ENCODE results near the gene ZNF653. TPM values are rescaled to one million over a fixed set of nuclear protein-coding genes. Genes with fewer than 3 reads are reported as not detected.

ZNF653 gene, protein sequence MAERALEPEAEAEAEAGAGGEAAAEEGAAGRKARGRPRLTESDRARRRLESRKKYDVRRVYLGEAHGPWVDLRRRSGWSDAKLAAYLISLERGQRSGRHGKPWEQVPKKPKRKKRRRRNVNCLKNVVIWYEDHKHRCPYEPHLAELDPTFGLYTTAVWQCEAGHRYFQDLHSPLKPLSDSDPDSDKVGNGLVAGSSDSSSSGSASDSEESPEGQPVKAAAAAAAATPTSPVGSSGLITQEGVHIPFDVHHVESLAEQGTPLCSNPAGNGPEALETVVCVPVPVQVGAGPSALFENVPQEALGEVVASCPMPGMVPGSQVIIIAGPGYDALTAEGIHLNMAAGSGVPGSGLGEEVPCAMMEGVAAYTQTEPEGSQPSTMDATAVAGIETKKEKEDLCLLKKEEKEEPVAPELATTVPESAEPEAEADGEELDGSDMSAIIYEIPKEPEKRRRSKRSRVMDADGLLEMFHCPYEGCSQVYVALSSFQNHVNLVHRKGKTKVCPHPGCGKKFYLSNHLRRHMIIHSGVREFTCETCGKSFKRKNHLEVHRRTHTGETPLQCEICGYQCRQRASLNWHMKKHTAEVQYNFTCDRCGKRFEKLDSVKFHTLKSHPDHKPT
- 5.2 and 21.1 TPM in 2 replicates for total RNA-seq (2014; rRNA removed; shearing (Covaris generic))

DNA sequence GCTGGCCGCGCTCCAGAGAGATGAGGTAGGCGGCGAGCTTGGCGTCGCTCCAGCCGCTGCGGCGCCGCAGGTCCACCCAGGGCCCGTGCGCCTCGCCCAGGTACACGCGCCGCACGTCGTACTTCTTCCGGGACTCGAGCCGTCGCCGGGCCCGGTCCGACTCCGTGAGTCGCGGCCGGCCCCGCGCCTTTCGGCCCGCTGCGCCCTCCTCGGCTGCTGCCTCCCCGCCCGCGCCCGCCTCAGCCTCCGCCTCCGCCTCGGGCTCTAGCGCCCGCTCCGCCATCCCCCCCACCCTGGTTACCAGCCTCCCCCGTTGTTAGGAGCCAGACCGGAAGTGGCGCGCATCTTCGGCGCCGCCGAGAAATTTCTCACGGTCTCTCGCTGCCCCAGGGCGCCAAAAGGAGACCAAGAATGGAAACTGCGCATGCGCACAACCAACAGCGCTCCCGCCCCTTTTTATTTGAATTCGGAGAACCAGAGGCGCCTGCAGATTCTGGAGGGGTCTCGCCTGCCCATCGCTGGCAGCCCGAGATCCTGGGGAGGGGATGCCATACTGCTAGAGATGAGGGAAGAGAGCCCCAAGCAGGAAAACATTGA lies at the start of gene ZNF653:
ZNF653 (minus strand) TSS at position 336 of the 597 bp plus-strand sequence; CDS start at position 283, 53 bp downstream.
- peak; percentile 92 for DNase-seq (ENCODE audit: low read depth)

DNA sequence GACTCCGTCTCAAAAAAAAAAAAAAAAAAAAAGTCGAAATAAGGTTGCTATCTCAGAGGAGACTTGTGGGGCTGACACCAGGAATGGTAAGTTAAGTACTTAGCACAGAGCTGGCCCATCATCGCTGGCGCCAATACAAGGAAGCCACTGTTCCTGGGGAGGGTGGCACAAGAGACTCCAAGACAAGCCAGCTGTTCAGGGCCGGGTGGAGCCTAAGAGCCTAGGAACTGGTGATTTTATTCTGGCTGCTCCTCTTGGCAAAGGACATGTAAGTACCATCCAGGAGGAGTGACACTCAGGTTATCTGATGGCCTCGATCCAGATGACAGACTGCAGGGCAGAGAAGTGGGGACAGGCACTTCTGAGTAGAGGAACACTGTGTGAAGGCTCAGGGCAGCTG lies 49.6 kb upstream of the ZNF653 start:
- DNase-seq (ENCODE audit: low read depth) = no peak

DNA sequence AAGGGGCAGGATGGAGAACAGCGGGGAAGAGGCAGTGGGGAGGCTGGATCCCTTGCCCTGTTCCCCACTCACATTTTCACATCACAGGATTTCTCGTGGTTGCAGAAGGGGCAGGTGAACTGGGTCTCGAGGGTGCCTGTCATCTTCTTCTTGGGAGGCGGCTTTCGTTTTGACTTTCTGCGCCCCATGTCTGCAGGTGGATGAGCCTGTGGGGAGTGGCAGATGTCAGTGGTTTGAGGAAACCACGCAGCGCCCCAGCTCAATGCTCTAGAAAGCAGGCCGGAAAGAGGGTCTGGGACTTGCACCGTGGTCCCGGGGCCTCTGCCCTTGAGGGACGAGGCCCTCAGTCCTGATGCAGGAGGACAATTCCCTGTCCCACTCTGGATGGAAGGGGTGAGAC lies 48.5 kb upstream of the ZNF653 start:
- no peak for DNase-seq (ENCODE audit: low read depth)

DNA sequence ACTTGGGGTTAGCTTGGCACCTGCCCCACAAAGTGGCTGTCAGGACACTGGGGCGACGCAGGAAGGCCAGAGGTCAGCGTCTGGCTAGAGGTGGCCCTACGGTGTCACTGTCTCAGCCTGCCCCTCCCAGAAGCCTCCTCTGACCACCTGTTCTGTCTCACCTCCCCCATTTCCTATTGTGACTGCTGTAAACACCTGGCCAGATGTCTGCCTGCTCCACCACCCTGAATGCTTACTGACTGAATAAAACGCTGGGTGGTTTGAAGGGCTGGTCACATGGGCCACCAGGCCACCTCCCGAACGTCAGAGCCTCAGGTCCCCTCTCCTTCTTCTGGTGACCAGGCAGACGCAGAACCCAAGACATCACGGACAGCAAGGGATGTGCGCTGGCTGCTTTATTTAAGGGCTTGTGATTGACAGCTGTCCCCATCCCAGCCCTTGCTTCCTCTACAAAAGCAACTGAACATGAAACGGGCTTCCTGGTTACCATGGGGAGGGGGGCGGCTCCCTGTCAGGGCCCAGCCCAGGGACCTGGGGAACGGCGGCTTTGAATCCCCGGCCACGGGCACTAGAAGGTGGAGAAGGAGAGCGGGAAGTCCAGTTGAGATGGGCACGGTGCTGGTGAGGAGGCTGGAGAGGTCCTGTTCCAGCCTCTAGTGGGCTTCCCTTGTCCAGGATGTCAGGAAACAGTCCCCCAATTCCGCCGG lies 47.2 kb upstream of the ZNF653 start:
- no peak for DNase-seq (ENCODE audit: low read depth)

DNA sequence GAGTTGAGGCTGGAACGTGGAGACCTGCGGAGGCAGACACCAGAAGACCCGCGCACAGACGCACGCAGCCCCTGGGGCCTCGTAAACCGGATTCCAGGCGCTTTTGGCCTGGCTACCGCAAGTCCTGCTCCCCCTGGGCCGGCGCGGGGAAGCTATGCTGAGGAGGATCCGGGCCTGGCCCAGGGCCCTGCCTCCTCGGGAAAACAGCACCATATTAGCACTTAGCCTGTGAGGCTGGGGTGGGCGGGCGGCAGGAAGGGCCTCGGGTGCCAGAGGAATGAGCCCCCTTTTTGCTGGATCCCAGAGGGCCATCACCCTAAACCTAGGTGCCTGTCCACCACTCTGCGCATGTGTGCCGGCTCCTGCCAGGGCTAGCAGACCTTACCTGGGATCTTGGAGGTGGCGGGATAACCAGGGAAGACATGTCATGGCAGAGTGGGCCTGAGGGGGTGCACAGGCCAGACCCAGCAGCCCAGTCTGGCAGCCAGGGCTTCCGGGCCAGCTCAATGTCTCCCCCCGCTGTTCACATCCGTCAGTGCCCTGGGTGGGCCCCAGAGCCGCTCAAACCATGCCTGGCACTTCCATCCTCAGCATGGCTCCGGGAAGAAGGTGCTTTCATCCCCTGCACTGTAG lies 46.1 kb upstream of the ZNF653 start:
- DNase-seq (ENCODE audit: low read depth) = no peak

DNA sequence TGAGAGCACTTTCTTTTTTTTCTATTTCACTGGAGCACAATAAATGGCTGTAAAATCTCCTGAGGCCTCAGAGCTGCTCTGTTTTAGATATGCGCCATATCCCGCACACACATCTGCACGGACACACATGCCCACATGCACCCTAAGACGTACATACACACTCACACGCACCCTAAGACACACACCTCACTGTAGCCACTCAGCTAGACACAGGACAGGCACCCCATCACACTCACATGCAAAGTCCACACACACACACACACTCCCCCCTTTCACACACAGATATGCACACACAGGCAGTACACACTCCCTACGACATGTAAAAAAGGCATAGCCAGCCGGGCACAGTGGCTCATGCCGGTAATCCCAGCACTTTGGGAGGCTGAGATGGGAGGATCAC lies 44.6 kb upstream of the ZNF653 start:
- no peak for DNase-seq (ENCODE audit: low read depth)

DNA sequence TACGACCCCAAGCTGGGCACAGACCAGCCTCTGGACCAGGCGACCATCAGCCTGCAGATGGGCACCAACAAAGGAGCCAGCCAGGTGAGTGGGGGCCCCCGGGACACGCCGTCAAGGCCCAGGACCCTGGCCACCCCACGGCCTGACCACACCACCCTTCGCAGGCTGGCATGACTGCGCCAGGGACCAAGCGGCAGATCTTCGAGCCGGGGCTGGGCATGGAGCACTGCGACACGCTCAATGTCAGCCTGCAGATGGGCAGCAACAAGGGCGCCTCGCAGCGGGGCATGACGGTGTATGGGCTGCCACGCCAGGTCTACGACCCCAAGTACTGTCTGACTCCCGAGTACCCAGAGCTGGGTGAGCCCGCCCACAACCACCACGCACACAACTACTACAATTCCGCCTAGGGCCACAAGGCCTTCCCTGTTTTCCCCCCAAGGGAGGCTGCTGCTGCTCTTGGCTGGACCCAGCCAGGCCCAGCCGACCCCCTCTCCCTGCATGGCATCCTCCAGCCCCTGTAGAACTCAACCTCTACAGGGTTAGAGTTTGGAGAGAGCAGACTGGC lies 43.8 kb upstream of the ZNF653 start:
- DNase-seq (ENCODE audit: low read depth) = no peak

DNA sequence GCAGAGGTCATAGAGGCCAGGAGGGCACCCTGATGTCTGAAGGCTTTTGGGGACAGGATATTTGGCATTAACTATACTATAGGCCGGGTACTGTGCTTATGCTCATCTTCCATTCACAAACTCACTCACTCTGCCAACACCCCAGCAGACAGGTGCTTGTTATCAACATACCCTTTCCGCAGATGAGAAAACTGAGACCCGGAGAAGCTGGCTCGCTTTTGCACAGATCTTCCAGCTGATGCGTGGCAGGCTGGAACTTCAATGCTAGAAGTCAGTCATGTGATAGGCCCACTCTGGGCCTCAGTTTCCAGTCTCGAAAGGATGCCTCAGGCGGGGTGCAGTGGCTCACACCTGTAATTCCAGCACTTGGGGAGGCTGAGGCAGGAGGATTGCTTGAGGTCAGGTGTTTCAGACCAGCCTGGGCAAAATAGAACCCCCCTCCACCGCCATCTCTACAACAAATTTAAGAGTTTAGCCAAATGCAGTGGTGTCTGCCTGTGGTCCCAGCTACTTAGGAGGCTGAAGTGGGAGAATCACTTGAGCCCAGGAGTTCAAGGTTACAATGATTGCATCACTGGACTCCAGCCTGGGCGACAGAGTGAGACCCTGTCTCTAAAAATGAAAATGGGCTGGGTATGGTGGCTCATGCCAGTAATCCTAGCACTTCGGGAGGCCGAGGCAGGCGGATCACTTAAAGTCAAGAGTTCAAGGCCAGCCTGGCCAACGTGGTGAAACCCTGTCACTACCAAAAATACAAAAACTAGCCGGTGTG lies 42.5 kb upstream of the ZNF653 start:
- DNase-seq (ENCODE audit: low read depth) = no peak

DNA sequence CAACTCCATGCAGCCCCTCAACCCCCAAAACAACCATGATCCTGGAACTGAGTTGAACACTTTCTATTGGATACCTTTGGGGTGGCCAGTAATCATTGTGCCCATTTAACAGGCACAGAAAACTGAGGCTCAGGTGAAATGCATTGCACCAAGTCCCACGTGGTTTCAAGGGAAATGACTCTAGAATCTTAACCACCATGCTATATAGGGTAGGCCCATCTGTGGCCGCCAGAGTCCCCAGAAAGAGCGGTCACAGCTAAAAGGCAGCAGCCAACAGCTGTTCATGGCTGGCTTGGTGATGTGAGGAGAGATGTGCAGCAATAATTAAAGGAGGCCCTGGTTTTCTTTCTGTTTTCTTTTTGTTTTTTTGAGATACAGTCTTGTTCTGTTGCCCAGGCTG lies 35.6 kb upstream of the ZNF653 start:
- no peak for DNase-seq (ENCODE audit: low read depth)

DNA sequence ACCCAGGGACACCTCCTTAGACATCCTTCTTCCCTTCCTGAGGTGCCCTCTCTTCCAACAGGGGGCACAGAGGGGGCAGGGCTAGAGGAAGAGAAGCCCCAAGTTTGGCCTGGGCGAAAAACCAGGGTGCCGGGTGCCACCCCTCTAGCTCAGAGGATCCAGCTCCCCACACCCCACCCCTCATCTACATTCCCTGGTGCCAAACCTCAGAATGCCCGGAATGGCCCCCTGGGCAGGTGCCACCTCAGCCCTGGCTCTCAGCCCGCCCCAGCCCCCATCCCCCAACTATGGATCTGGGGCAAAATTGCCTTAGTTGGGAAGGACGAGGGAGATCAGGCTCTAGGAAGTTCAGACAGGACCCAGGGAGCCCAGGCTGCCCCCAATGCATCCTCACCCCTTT lies 35.0 kb upstream of the ZNF653 start:
- peak; percentile 61 for DNase-seq (ENCODE audit: low read depth)

DNA sequence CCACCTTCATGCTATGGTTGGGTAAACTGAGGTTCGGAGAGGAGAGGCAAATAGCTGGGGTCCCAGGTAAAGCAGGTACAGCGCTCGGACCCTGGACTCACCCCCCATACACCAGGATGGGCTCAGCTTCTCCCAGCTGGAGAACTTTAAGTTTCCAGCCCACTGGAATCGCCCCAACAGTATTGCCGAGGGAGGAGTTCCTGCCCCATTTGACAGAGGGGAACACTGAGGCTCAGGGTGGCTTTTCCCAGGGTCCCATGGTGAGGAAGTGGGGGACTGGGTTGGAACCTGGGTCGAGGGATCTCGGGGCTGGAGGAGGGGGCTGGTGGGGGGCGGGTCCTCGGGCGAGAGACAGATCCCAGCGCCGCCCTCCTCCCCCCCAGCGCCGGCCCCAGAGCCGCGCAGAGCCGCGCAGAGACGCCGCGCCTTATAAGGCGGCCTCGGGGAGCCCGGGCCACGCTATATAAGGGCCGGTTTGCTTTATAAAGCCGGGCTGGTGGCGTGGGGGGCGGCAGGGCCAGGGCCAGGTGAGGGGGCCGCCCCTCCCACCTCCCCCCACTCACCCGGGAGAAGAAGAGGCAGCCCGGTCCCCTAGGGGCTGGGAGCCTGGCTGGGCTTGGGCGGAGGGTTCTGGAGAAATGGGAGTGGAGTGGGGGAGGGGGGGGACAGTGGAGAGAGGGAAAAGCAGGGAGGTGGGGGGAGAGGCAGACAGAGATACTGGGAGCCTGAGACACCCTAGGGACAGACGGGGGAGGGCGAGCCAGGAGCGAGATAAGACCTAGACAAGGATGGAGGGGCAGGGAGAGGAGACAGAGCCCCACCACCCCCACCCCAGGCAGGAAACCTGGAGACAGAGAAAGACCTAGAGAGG lies 34.1 kb upstream of the ZNF653 start:
- peak; percentile 44 for DNase-seq (ENCODE audit: low read depth)

DNA sequence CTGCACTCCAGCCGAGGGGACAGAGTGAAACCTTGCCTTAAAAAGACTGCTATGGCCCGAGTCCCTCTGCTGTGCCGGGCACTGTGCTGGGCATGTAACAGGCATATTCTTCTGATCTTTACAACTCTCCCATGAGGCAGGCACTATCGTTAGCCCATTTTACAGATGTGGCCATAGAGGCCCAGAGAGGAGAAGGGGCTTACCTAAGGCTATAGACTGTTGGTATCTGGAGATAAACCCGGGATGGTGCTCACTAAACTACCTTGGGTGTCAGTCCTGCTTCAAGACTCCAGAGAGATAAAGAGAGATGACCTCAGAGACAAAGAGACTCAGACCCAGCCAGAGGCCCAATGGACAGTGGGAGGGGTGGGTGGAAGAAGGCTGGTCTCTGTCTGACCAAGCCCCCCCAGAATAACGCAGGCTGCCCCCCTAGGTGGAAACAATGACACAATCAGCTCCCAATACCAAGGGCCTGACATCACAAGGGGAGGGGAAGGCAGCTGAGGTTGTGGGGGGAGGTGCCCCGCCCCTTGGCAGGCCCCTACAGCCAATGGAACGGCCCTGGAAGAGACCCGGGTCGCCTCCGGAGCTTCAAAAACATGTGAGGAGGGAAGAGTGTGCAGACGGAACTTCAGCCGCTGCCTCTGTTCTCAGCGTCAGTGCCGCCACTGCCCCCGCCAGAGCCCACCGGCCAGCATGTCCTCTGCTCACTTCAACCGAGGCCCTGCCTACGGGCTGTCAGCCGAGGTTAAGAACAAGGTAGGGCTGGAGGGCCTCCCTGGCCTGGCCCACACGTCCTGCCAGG lies 32.8 kb upstream of the ZNF653 start, which contains the start of gene CNN1:
CNN1 (plus strand) TSS at position 620 of the 805 bp plus-strand sequence; CDS start at position 697, 77 bp downstream.
- peak; percentile 68 for DNase-seq (ENCODE audit: low read depth)

DNA sequence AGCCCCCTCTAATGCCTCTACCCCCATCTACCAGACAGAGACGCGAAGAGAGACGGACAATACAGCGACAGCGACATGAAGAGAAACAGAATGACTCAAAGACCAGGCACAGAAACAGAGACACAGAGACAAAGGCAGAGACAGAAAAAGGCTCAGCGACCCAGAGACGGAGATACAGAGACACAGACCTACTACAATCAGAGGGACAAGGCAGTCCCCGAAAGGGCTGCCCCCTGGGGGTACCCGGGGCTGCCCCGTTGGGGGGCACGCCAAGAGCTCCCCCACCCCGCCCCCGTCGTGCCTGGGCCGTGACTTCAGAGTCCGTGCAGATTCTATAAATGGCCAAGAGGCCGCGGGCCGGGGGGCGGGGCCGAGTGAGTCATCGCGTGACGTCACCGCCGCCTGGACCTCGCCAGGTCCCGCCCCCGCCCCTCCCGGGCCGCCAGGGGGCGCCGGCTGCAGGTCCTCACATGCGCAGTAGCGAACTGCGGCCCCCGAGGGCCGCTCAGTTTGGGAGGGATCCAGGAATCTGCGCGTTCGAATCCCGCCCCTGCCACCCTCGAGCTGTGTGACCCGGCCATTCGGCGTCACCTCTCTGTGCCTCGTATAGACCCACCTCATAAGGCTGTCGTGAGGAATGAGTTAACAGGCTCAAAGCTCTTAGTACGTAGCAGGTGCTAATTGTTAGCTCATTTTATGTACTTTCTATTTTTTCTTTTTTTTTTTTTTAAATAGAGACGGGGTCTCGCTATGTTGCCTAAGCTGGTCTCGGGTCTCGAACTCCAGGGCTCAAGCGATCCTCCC lies 30.4 kb upstream of the ZNF653 start:
- DNase-seq (ENCODE audit: low read depth) = peak; percentile 84

DNA sequence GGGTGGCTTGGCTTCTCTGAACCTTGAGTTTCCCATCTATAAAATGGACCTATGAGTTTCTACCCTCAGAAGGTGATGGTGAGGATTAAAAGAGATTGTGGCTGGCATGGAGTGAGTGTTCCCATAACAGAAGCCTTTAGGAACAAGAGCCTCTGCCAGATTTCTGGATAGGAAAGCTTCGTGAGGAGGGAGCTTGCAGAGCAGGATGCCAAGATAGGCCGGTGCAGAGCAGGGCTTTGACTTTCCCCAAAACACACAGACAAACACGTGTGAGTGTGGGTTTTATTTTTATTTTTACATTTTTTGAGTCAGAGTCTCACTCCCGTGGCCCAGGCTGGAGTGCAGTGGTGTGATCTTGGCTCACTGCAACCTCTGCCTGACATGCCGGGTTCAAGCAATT lies 29.3 kb upstream of the ZNF653 start:
- no peak for DNase-seq (ENCODE audit: low read depth)

DNA sequence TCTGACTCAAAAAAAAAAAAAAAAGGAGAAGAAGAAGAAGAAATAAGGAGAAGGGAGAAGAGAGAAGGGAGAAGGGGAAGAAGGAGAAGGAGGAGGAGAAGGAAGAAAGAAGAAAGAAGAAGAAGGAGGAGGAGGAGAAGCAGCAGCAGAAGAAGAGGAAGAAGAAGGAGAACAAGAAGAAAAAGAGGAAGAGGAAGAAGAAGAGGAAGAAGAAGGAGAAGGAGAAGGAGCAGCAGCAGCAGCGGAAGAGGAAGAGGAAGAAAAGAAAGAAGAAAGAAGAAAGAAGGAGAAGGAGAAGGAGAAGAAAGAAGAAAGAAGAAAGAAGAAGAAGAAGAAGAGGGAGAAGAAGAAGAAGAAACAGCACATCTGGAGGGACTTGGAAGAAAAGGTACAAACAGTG lies 28.9 kb upstream of the ZNF653 start:
- DNase-seq (ENCODE audit: low read depth) = no peak

DNA sequence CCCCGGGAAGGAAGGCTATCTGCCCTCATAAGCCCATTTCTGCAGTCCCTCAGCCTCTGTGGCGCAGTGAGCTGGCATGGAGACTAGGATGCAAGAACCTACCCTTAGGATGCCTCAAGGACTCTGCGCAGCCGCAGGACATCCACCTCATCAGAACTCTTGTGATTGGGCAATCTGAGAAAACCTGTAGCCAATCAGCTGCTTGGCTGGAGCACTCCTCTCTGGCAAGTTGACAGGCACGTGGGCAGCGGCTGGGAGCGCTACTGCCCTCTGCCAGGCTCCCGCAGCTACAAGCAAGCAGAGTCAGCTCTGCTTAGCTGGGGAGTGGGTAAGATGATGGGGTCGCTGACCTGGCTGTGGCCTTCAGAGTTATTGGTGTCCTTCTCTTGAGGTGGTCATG lies 24.8 kb upstream of the ZNF653 start:
- DNase-seq (ENCODE audit: low read depth) = peak; percentile 40

DNA sequence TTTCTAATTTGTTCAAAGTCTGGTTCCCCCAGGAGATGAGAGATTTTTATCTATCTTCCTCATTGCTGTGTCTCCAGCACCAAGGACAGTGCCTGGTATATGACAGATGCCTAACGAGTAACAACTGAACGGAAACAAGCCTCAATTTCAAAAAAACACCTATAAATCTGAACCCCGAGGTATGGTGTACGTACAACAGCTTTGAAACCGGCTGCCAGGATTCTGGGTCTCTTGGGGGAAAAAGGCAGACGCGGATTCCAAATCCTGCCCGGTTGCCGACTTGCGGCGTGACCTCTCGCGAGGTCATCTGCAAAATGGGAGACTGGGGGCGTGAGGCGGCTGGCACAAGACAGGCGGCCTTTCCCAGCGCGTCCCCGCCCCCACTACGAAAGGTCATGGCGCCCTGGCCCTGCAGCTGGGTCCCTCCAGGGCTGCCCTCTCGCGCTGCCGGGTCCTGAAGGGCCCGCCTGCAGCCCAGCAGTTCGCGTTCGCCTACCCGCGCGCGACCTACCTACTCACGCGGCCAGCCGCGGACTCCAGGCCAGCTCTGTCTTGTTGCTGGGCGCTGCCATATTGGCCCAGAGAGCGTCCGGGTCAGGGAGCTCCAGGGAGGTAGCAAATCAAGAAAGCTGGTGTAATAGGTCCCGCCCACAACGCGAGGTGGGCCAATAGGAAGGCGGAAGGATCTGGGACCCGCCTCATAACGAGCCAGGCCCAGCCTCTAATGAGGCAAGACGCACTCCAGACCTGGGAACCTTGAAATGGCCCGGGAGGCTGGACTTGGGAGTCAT lies 23.1 kb upstream of the ZNF653 start, which contains the start of gene ECSIT:
ECSIT (minus strand) TSS at position 584 of the 791 bp plus-strand sequence. CDS start 9,964 bp downstream, outside the sequence.
- peak; percentile 99 for DNase-seq (ENCODE audit: low read depth)
